Natural killer cell (primary cell): ENCODE measurements around the gene PYROXD2. TPM values are rescaled to one million over a fixed set of nuclear protein-coding genes. Genes with fewer than 3 reads are reported as not detected.

Experiments used
- ATAC-seq, 3 donors: fragments of 150-1000 bp in 2 of 3; fragments of 200-7000 bp in 1 of 3; cut with Tn5 transposase; 1 replicate in 1 of 3; 2 replicates in 2 of 3; pipeline ENCODE4 v1.10.0; 2021; ENCODE audit warnings: mild to moderate bottlenecking in 2 of 3, moderate library complexity in 2 of 3
- DNase-seq, 2 donors: peaks; one replicate each; pipeline versions ENCODE4 v3.0.0 to v3.0.0-alpha.2; 2013 to 2021; ENCODE audit warnings: mixed read lengths in 1 of 2
- H3K27ac ChIP-seq: one replicate; pipeline ENCODE4 v1.5.1; 2013; ENCODE audit warnings: mild to moderate bottlenecking, low read length
- H3K27me3 ChIP-seq: one replicate; pipeline ENCODE4 v1.6.1; 2013; ENCODE audit warnings: low read length; ENCODE audit not compliant: control insufficient read depth, insufficient read depth
- H3K36me3 ChIP-seq: one replicate; pipeline ENCODE4 v1.6.1; 2013; ENCODE audit warnings: low read length; ENCODE audit not compliant: control insufficient read depth, insufficient read depth
- H3K4me1 ChIP-seq: one replicate; pipeline ENCODE4 v1.6.1; 2013; ENCODE audit warnings: low read length; ENCODE audit not compliant: control insufficient read depth, insufficient read depth
- H3K4me3 ChIP-seq: one replicate; pipeline ENCODE4 v1.5.1; 2013; ENCODE audit warnings: low read length
- H3K9me3 ChIP-seq: one replicate; pipeline ENCODE4 v1.6.1; 2013; ENCODE audit warnings: low read length; ENCODE audit not compliant: control insufficient read depth, insufficient read depth
- H3K27ac Mint-ChIP-seq, 2 donors: one replicate each; pipeline ENCODE4 v1.8.0; 2022; ENCODE audit warnings: mild to moderate bottlenecking in 2 of 2, mixed read lengths in 2 of 2, moderate library complexity in 1 of 2
- H3K27me3 Mint-ChIP-seq, 2 donors: one replicate each; pipeline ENCODE4 v1.8.0; 2022; ENCODE audit warnings: low read depth in 2 of 2, mixed read lengths in 2 of 2
- H3K36me3 Mint-ChIP-seq: one replicate; pipeline ENCODE4 v1.8.0; 2022; ENCODE audit warnings: mixed read lengths
- H3K4me1 Mint-ChIP-seq, 2 donors: one replicate each; pipeline ENCODE4 v1.8.0; 2022; ENCODE audit warnings: mixed read lengths in 2 of 2
- H3K4me3 Mint-ChIP-seq: one replicate; pipeline ENCODE4 v1.8.0; 2022; ENCODE audit warnings: mild to moderate bottlenecking, moderate library complexity, mixed read lengths
- H3K9me3 Mint-ChIP-seq, 2 donors: one replicate each; pipeline ENCODE4 v1.8.0; 2022; ENCODE audit warnings: mixed read lengths in 2 of 2
- CTCF ChIP-seq: fragments of 200-600 bp; IDR thresholded peaks from one replicate; pipeline ENCODE4 v1.8.0; 2022; ENCODE audit warnings: antibody characterized with exemption
- WGBS: methylation state at CpG from one replicate; pipeline ENCODE4 v1.1.7; 2013; ENCODE audit warnings: missing lambda C conversion rate; ENCODE audit not compliant: insufficient coverage; 5-methylcytosine and 5-hydroxymethylcytosine counted together
- intact Hi-C: fragments of 100-400 bp; cut with micrococcal nuclease; formaldehyde crosslinking; loops from one replicate; pipeline ENCODE4 v1.14.2; 2022
- total RNA-seq, 4 donors: library from RNA; stranded (reverse); fragments of 120-200 nt in 1 of 4; gene quantifications; one replicate each; pipeline versions ENCODE4 v1.2.3 to v1.2.4, GENCODE V29; 2013 to 2022

PYROXD2 gene
- total RNA-seq, 3 donors from 2014 or later (not counting 1 experiment from before 2014, with no cell fraction given), result 20.8 to 28.2 (median 28.0) TPM

- H3K4me3 Mint-ChIP-seq, result no peak overlapping the region
- DNase-seq, result no peak
- Histone ChIP-seq H3K4me1 (no peaks in the 10 kb centered on the region), H3K4me3 (no peak overlapping the region), H3K27me3 (no peaks in the 10 kb centered on the region), H3K9me3 (no peaks in the 10 kb centered on the region), H3K27ac (no peak overlapping the region), H3K36me3 (peaks cover 81% of the 10 kb centered on the region)
- H3K9me3 Mint-ChIP-seq, result peaks cover 0 to 2% of the 10 kb centered on the region in 2 donors
- no peaks in the 10 kb centered on the region for H3K27me3 Mint-ChIP-seq
- intact Hi-C loops, result no loop called here
- no peak for TF ChIP-seq CTCF
- peaks cover 33% of the 10 kb centered on the region for H3K36me3 Mint-ChIP-seq
- peak overlapping the region in 1 of 2 donors; percentile 60 for H3K27ac Mint-ChIP-seq
- H3K4me1 Mint-ChIP-seq, result no peaks in the 10 kb centered on the region
- no peak for ATAC-seq
- 86% methylated on average over 8 of the region's 8 CpGs for WGBS
These were observed 16.0 kb upstream of the PYROXD2 start for GRCh38 chr10:98431016-98431415.

DNA sequence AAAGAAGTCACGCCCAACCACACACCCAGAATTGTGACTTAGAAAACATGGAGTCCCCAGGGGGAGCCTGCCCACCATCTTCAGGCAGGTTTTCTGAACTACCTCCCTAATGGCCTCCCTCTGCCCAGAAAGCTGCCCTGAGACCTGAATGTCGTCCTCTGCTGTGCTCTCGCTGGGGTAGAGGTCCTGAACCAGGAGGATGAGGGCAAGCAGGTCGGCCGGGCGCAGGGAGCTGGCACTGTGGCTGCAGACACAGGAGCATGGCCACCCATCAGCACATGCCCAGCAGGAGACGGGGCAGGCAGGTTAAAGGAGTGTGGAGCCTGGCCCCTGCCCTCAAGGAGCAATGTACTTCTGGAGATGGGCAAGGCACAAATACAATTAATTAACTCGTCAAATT lies 15.4 kb upstream of the PYROXD2 start:
- ATAC-seq, result no peak
- H3K4me3 Mint-ChIP-seq, result no peak overlapping the region
- peak overlapping the region in 1 of 2 donors; percentile 60 for H3K27ac Mint-ChIP-seq
- Histone ChIP-seq H3K4me3 (no peak overlapping the region), H3K9me3 (no peaks in the 10 kb centered on the region), H3K27ac (no peak overlapping the region), H3K4me1 (no peaks in the 10 kb centered on the region), H3K36me3 (peaks cover 81% of the 10 kb centered on the region), H3K27me3 (no peaks in the 10 kb centered on the region)
- DNase-seq, result no peak
- H3K27me3 Mint-ChIP-seq, result no peaks in the 10 kb centered on the region
- H3K9me3 Mint-ChIP-seq, result peaks cover 0 to 2% of the 10 kb centered on the region in 2 donors
- H3K36me3 Mint-ChIP-seq, result peaks cover 33% of the 10 kb centered on the region
- WGBS, result 98% methylated on average over 8 of the region's 8 CpGs
- TF ChIP-seq CTCF, result no peak
- H3K4me1 Mint-ChIP-seq, result no peaks in the 10 kb centered on the region
- intact Hi-C loops, result no loop called here

- DNase-seq (no peak), ATAC-seq (no peak)
- Mint-ChIP-seq H3K4me1 (no peaks in the 10 kb centered on the region), H3K4me3 (no peak overlapping the region), H3K9me3 (peaks cover 0 to 2% of the 10 kb centered on the region in 2 donors), H3K36me3 (peaks cover 33% of the 10 kb centered on the region), H3K27me3 (no peaks in the 10 kb centered on the region), H3K27ac (no peak overlapping the region)
- H3K9me3 ChIP-seq, result no peaks in the 10 kb centered on the region
- WGBS, result 97% methylated on average over 22 of the region's 22 CpGs
- no peak overlapping the region for H3K27ac ChIP-seq
- TF ChIP-seq CTCF, result no peak
- H3K36me3 ChIP-seq, result peaks cover 77% of the 10 kb centered on the region
- intact Hi-C loops, result no loop called here
- H3K4me3 ChIP-seq, result no peak overlapping the region
- no peaks in the 10 kb centered on the region for H3K27me3 ChIP-seq
- no peaks in the 10 kb centered on the region for H3K4me1 ChIP-seq
These were observed 14.5 kb upstream of the PYROXD2 start for GRCh38 chr10:98429320-98430072.
